Fibroblast of skin of left biceps (primary cell): ENCODE results near the gene CCNB1.
"Not testable (repeated sequence)": the region's sequence is repeated elsewhere in the genome, so short reads cannot be mapped to it uniquely, and the experiment has no call there.

Experiments
- DNase-seq, 2 experiments: peaks; one replicate each; pipeline ENCODE4 v3.0.0-alpha.2; 2013; ENCODE audit warnings: low read depth in 2 of 2

CCNB1 gene

DNA sequence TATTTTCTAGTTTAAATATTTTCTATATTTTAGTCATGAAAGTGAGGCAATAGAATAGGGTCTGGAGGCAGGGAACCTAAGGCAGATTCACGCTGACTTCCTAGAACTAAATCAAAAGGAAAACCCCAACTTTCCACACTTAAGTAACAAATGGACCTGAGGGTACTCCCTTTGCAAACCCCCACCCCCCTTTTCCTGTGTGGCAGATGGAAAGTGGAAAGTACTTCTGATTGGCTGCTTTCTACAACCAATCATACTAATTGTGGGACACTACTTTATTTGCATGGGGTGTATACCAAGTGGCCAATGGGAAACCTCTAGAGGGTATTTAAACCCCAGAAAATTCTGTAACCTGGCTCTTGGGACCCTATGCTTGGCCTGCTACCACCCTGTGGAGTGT, 17.7 kb downstream of the CCNB1 start:
- no peak for DNase-seq

DNA sequence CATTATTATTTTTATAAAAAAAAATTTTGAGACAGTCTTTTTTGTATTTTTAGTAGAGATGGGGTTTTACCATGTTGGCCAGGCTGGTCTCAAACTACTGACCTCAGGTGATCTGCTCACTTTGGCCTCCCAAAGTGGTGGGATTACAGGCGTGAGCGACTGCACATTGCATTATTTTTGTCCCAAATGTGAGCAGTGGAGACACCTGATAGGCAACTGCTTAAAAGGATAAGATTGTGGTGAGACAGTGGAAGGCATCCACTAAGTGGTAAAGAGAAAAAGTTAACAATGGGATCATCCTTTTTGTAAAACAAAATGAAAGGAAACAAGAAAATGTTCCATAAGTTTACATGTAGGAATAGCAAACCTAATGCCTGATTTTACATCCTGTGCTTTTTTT, 20.4 kb downstream of the CCNB1 start:
- no peak for DNase-seq

DNA sequence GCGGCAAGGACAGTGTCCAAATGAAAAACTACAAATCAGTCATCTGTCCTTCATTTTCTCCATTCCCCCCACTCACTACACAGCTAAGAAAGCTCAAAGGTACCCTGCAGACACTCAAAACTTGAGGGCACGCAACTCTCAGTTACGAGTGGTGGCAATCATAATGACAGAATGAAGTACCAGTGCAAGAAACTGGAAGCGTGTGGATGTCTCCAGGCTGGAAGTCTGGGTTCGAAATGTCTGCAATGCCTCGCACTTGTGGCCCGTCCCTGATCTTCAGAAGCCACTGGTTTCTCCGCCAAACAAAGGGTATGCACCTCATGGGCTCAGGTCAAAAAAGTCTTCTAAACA, 21.8 kb downstream of the CCNB1 start:
- DNase-seq = no peak

DNA sequence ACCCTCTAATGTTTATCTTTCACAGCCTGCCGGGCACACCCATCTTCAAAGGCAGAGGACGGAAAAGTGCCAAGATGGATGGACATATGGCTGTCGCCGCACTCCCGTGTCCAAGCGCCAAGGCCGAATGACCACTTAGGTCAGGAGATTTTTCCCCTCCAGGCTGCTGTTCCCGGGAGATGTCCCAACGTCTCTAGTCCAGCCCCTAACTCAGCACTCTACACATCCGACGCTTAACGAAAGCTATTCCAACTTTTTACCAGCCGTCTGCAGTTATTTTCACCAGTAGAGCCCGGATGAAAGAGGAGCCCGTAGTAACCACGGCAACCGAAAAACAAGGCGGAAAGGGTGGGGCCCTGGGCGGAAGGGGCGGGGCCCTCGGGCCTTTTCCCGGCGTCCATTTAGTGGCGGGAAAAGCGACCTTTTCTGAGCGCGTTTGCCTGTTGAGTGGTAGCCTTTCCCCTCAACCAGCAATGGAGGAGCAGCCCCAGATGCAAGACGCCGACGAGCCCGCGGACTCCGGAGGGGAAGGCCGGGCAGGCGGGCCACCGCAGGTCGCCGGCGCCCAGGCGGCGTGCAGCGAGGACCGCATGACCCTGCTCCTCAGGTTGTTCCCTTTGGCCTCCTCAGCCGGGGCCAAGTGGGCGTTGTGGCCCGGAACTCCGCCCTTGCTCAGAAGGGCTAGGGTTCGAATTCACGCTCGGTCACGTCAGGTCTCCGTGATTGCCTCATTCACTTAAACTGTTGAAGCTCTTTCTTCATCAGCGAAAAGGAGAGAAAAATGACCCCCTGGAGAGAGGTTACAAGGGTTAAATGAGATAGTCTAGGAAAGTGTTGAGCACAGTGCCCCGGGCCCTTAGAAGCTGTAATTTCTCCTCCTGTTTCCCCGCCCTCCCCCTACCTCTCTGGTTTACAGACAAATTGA, 22.5 kb downstream of the CCNB1 start, which contains the start of gene CENPH:
TSS of gene CENPH (plus strand) at position 422 of the 925 bp plus-strand sequence. CDS start at position 474, 52 bp downstream.
- peak; percentile 73 to 76 for DNase-seq

DNA sequence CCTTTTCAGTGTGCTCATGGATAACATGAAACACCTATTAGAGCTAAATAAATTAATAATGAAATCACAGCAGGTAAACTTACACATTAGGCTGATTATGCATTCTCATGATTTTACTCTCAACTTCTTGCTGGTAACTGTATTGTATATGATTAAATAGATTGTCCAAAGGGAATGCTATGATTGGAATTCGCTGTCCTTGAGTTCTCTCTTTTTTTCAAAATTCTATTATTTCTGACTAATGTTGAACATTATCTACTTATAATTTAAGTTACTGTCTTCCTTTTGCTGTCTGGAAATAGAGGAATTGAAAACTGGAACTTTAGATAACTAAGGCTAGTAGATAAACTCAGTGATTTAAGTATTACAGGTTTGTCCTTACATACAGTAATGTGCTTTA, 35.5 kb downstream of the CCNB1 start:
- no peak for DNase-seq

DNA sequence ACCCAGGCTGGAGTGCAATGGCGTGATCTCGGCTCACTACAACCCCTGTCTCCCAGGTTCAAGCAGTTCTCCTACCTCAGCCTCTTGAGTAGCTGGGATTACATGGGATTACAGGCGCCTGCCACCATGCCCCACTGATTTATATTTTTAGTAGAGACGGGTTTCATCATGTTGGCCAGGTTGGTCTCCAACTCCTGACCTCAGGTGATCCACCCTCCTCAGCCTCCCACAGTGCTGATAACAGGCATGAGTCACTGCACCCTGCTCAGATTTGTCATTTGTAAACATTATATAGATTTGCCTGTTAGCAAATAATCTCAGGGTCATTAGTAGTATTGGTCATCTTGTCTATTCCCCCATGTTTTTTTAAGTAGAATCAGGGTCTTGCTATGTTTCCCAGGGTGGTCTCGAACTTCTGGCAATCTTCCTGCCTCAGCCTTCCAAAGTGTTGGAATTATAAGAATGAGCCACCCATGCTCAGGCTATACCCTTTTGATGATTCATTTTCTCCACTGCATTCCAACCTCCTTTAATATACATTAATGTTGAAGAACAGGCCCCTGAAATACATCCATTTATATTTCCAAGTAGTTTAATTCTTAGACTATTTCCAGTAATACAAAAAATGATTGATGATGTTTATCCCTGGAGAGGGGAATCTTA, 39.7 kb downstream of the CCNB1 start:
- peak; percentile 42 to 53 for DNase-seq

DNA sequence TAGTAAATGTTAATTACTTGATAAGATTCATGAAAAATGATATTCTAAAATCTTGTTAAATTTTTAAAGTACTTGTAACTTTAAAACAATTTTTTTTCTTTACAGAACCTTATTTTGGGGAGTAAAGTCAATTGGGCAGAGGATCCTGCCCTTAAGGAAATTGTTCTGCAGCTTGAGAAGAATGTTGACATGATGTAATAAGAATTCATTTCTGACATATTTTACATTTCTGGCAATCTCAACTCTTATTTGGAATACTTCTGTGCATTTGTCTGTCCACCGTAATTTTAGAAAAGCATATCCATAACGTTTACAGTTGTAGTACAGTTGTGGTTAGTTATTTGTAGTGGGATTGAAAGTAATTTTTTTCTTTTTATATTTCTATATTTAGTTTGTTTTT, 42.7 kb downstream of the CCNB1 start:
- DNase-seq = no peak

DNA sequence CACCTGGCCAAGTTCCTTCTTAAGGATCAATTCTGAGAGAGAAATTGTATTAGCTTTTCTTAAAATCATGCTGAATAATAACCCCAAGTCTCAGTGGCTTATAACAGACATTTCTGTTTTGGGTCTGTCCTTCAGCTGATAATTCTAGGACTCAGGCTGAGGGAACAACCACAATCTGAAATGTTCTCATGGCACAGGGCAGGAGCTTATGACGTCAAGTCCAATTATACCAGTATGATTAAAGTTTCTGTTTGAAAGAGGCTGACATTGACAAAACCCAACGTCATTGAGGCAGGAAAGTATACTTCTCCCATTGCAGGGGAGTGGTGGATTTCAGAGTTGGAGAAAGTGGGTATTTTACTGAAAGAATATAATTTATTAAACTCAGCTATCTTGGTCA, 44.2 kb downstream of the CCNB1 start:
- no peak for DNase-seq

DNA sequence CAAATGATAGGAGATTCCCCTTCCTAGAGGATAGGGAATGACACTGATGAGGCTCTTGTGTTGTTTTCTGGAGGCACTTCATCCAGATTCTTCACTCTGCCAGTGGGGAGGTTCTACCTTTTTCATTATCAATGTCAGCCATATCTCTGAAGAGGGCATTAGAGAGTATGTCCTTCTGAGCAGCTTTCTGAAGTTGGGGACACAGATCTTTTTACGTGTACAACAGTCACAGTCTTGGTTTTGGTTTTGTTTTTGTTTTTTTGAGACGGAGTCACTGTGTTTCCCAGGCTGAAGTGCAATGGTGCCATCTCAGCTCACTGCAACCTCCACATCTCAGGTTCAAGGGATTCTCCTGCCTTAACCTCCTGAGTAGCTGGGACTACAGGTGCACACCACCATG, 45.1 kb downstream of the CCNB1 start:
- no peak for DNase-seq

DNA sequence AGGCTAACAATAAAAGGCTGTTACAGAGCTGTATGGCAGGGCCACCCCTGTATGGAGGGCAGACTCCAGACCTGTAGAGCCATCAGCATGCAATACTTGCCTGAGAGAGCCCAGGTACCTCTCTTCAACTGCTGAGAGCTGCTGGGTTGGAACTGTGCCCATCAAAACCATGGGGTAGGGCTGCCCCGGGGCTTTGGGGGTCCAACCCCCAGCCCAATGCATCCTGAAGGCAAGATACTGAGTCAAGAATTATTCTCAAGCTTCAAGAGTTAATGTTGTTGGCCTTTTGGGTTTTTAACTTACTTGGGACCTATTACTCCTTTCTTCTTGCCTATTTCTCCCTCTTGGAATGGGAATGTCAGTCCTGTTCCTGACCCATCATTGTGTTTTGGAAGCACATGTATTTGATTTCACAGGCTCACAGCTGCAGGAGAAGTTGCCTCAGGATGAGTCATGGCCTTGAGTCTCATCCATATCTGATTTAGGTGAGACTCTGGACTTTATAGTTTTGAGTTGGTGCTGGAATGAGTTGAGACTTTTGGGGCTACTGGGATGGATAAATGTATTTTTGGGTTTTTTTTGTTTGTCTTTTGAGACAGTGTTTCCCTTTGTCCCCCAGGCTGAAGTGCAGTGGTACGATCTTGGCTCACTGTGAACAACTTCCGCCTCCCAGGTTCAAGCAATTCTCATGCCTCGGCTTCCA, 46.7 kb downstream of the CCNB1 start:
- peak in 1 of 2 experiments; percentile 40 for DNase-seq

DNA sequence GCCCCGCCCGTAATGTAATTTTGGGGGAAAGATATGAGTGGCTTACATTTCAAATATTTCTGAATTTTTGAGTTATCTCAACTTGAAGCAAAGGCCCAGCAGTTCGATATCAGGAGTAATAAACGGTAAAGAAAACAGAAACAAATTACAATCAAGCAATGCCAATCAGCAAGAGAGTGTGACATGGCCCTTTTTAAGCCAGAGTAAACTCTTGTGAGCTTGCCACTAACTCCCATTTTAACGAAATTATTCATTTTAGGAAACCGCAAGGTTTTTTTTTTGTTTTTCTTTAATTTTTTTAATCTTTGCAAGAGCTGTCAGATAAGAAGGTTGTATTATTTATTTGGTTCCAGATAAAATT, 50.2 kb downstream of the CCNB1 start:
- no peak for DNase-seq

DNA sequence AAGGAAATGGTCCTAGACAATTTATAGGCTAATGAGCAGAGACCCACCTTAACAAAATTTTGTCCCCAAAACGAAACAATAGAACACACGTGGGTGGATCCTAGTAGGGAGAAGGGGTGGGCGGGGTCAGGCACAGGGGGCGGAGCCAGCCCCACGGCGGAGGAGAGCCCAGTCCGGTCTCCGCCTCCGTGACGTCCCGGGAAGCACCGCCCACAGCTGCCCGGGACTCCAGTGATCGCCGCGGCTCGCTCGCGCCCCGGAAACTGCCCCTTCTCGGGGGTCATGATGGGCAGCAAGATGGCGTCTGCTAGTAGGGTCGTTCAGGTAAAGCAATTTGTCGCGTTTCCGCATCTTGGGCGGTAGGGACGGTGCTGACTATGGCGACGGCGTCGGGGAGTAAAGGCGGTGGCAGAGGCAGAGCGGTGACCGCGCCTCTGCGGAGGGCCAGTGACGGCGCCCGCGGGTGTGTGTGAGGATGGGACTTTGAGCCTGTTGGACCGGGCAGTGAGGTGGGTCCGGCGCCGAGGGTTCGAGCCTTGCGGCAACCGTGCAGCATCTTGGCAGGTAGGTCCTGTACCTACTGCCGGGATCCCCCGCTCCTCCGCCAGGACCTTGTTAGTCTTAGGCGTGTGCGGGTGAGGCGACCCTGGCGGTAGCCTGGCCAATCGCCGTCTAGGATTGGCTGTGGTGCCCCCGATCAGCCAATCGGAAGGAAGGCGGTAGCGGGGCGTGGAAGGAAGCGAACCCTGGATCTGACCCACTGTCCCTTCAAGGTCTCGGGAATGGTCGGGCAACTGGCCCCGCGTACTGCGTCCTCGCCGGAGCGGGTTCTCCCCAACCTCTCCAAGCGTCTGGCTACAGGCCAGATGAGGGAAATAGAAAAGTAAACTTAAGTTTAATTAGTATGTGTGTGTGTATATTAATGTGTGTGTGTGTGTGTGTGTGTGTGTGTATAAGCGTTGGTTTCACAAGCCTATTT, 50.9 kb downstream of the CCNB1 start:
- peak; percentile 61 to 64 for DNase-seq

DNA sequence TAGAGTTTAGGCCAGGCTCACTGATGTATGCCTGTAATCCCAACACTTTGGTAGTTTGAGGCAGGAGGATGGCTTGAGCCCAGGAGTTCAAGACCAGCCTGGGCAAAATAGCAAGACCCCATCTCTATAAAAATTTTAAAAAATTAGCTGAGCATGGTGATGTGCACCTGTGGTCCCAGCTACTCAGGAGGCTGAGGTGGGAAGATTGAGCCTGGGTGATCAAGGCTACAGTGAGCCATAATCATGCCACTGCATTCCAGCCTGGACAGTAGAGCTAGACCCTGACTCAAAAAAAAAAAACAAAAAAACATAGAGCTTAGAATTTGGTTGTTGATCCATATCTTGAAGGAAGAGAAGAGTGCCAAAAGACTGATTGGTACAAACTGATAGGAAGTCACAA, 53.0 kb downstream of the CCNB1 start:
- no peak for DNase-seq

DNA sequence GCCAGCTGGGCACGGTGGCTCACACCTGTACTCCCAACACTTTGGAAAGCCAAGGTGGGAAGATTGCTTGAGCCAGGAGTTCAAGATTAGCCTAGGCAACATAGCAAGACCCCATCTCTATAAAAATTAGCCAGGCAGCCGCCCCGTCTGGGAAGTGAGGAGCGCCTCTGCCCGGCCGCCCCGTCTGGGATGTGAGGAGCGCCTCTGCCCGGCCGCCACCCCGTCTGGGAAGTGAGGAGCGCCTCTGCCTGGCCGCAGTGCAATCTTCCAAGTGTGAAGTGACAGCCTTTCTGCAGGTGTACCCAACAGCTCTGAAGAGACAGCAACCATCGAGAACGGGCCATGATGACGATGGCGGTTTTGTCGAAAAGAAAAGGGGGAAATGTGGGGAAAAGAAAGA, 53.4 kb downstream of the CCNB1 start:
- not testable (repeated sequence) for DNase-seq

DNA sequence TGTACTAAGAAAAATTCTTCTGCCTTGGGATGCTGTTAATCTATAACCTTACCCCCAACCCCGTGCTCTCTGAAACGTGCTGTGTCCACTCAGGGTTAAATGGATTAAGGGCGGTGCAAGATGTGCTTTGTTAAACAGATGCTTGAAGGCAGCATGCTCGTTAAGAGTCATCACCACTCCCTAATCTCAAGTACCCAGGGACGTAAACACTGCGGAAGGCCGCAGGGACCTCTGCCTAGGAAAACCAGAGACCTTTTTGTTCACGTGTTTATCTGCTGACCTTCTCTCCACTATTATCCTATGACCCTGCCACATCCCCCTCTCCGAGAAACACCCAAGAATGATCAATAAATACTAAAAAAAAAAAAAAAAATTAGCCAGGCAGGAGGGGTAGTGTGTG, 53.9 kb downstream of the CCNB1 start:
- DNase-seq = not testable (repeated sequence)

DNA sequence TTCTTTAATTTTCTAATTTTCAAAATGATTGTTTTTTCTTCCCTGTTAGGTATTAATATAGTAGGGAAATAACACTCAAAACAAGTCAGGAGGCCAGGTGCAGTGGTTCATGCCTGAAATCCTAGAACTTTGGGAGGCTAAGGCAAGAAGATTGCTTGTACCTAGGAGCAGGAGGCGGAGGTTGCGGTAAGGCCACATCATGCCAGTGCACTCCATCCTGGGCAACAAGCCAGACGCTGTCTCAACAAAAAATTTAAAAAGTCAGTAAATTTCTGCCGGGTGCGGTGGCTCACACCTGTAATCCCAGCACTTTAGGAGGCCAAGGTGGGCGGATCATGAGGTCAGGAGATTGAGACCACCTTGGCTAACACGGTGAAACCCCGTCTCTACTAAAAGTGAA, 57.6 kb downstream of the CCNB1 start:
- DNase-seq = no peak

DNA sequence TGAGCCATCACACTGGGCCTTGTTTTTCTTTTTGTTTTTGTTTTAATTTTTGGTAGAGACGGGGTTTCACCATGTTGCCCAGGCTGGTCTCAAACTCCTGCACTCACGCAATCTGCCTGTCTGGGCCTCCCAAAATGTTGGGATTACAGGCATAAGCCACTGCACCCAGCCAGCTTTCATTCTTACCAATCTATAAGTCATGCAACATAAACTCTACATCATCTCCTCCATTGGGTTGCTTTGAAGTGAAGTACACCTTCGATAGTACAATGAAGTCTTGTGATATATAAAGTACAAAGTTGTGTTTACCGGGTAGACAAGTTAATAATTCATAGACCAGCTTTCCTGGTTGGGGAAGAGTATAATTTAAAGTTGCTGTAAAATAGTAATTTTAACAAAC, 58.9 kb downstream of the CCNB1 start:
- no peak for DNase-seq
